Measurements from ENCODE around the gene ZFYVE28. TPM values are rescaled to one million over a fixed set of nuclear protein-coding genes. Genes with fewer than 3 reads are reported as not detected.

Gene ZFYVE28
- total and polyA plus RNA-seq, 10 of the 15 experiments (the other 5 are each of a cell fraction or from before 2014, with no cell fraction given) = 0.06 to 1.9 (median 0.22) TPM; not detected in 1

DNA sequence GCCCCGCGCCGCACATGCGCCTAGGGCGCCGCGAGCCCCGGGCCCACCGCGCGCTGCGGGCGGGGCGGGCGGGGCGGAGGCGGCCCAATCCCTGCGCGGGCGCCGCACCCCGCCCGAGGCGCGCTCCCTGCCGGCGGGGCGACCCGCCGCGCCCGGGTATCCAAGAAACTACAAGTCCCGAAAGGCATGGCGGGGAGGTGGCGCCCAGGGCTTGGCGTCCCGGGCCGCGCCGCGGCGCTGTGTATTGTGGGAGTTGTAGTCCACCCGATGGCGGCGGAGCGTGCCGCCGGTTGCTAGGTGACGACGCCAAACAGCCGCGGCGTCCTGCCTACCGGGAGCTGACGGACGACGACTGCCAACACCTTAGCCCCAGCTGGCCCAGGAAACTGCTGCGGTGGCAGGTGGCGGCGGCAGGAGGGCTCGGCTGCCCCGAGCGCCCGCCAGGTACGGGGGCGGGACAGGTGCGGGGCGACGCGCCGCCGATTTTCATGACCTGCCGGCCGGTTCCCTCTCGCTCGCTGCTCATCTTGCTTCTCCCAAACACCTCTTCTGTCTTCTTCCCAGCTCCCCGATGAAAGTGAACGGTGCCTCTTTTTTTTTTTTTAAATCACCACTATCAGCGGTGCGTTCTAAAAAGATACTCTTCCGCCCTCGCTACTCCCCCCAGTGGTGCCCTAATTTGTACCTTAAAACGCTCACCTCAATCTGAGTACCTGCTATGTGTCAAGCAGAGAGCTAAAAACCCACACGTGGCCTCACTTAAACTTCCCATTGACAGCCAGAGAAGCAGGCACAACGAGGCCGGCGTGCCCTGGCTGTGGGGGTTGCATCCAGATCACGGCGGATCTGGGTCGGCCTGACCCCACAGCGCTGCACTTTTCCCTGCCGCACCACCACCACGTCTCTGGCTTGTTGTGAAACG is 466 bp upstream of the ZFYVE28 start, which contains the start of gene CFAP99 (continued):
- peak; percentile 99 for TF ChIP-seq HCFC1 (IDR thresholded peaks at IDR 0.05; ENCODE audit: low read length)
- TF ChIP-seq, protein P1, sequence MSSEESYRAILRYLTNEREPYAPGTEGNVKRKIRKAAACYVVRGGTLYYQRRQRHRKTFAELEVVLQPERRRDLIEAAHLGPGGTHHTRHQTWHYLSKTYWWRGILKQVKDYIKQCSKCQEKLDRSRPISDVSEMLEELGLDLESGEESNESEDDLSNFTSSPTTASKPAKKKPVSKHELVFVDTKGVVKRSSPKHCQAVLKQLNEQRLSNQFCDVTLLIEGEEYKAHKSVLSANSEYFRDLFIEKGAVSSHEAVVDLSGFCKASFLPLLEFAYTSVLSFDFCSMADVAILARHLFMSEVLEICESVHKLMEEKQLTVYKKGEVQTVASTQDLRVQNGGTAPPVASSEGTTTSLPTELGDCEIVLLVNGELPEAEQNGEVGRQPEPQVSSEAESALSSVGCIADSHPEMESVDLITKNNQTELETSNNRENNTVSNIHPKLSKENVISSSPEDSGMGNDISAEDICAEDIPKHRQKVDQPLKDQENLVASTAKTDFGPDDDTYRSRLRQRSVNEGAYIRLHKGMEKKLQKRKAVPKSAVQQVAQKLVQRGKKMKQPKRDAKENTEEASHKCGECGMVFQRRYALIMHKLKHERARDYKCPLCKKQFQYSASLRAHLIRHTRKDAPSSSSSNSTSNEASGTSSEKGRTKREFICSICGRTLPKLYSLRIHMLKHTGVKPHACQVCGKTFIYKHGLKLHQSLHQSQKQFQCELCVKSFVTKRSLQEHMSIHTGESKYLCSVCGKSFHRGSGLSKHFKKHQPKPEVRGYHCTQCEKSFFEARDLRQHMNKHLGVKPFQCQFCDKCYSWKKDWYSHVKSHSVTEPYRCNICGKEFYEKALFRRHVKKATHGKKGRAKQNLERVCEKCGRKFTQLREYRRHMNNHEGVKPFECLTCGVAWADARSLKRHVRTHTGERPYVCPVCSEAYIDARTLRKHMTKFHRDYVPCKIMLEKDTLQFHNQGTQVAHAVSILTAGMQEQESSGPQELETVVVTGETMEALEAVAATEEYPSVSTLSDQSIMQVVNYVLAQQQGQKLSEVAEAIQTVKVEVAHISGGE (CRISPR knock-in tag; IDR thresholded peaks at IDR 0.05) = no peak
- peak; percentile 100 for TF ChIP-seq IKZF1 (conservative IDR thresholded peaks at IDR 0.05)
- TF ChIP-seq, protein P2, sequence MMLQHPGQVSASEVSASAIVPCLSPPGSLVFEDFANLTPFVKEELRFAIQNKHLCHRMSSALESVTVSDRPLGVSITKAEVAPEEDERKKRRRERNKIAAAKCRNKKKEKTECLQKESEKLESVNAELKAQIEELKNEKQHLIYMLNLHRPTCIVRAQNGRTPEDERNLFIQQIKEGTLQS (IDR thresholded peaks at IDR 0.05; ENCODE audit: borderline replicate concordance, extremely low read depth, low read depth, low read length) = peak; percentile 81; the same call in 1 of the 2 replicates
- TF ChIP-seq, protein P3, sequence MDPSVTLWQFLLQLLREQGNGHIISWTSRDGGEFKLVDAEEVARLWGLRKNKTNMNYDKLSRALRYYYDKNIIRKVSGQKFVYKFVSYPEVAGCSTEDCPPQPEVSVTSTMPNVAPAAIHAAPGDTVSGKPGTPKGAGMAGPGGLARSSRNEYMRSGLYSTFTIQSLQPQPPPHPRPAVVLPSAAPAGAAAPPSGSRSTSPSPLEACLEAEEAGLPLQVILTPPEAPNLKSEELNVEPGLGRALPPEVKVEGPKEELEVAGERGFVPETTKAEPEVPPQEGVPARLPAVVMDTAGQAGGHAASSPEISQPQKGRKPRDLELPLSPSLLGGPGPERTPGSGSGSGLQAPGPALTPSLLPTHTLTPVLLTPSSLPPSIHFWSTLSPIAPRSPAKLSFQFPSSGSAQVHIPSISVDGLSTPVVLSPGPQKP (IDR thresholded peaks at IDR 0.05; ENCODE audit: low read depth, low read length) = no peak
- no peak for TF ChIP-seq DPF2 (IDR thresholded peaks at IDR 0.05)
- TF ChIP-seq NFYA (IDR thresholded peaks at IDR 0.05; ENCODE audit: borderline replicate concordance, low read depth, low read length) = no peak
- TF ChIP-seq, protein P4, sequence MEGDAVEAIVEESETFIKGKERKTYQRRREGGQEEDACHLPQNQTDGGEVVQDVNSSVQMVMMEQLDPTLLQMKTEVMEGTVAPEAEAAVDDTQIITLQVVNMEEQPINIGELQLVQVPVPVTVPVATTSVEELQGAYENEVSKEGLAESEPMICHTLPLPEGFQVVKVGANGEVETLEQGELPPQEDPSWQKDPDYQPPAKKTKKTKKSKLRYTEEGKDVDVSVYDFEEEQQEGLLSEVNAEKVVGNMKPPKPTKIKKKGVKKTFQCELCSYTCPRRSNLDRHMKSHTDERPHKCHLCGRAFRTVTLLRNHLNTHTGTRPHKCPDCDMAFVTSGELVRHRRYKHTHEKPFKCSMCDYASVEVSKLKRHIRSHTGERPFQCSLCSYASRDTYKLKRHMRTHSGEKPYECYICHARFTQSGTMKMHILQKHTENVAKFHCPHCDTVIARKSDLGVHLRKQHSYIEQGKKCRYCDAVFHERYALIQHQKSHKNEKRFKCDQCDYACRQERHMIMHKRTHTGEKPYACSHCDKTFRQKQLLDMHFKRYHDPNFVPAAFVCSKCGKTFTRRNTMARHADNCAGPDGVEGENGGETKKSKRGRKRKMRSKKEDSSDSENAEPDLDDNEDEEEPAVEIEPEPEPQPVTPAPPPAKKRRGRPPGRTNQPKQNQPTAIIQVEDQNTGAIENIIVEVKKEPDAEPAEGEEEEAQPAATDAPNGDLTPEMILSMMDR (IDR thresholded peaks at IDR 0.05 in 2 of 3, conservative IDR thresholded peaks at IDR 0.05 in 1 of 3; ENCODE audit: control insufficient read depth in 2 of 3, extremely low read depth in 1 of 3, insufficient read depth in 1 of 3, low read depth in 3 of 3, low read length in 3 of 3) = peak in 1 of 3 experiments; percentile 31; a peak in 2 of 6 replicates
- TF ChIP-seq GATAD2B (conservative IDR thresholded peaks at IDR 0.05; ENCODE audit: low read depth) = no peak
- no peak for TF ChIP-seq BCL11A (IDR thresholded peaks at IDR 0.05; ENCODE audit: low read depth, low read length)
- TF ChIP-seq MTA2 (IDR thresholded peaks at IDR 0.05; ENCODE audit: low read depth) = no peak
- TF ChIP-seq, protein P5, sequence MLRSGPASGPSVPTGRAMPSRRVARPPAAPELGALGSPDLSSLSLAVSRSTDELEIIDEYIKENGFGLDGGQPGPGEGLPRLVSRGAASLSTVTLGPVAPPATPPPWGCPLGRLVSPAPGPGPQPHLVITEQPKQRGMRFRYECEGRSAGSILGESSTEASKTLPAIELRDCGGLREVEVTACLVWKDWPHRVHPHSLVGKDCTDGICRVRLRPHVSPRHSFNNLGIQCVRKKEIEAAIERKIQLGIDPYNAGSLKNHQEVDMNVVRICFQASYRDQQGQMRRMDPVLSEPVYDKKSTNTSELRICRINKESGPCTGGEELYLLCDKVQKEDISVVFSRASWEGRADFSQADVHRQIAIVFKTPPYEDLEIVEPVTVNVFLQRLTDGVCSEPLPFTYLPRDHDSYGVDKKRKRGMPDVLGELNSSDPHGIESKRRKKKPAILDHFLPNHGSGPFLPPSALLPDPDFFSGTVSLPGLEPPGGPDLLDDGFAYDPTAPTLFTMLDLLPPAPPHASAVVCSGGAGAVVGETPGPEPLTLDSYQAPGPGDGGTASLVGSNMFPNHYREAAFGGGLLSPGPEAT (IDR thresholded peaks at IDR 0.05; ENCODE audit: low read depth) = no peak
- peak; percentile 92 for TF ChIP-seq PAX5 (IDR thresholded peaks at IDR 0.05; ENCODE audit: borderline replicate concordance, low read depth, low read length)
- TF ChIP-seq GABPA (IDR thresholded peaks at IDR 0.05; ENCODE audit: low read depth) = no peak
- no peak for TF ChIP-seq HDGF (IDR thresholded peaks at IDR 0.05)
- no peak for TF ChIP-seq FOS (IDR thresholded peaks at IDR 0.05; ENCODE audit: borderline replicate concordance, extremely low read depth, insufficient read length)
- no peak for TF ChIP-seq SREBF2 (IDR thresholded peaks at IDR 0.05; ENCODE audit: low read length)

Measured in GM12878 (cell line).